ENCODE measurements around the gene STAT1.

DNA sequence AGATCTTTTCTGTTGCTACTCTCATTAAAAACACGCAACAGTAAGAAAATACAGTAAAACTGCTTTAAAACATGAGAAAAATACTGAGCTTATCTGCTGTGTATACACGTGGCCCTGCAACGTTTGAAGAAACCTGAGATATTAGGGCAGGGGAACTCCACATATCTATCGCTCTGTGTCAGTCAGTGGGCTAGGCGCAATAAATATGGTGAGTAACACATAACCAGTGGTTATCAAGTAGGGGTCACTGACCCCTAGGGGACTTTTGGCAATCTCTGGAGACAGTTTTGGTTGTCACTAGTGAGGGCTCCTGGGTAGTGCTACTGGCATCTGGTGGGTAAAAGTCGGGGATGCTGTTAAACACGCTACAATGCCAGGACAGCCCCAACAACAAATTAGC, 14.9 kb downstream of the STAT1 start:
- TF ChIP-seq CTCF (IDR thresholded peaks at IDR 0.05), result no peak
- TF ChIP-seq EZH2 (IDR thresholded peaks at IDR 0.05), result no peak

Data from neural progenitor cell (in vitro differentiated cells).